ENCODE results near the gene PTPRD.
"Not testable (repeated sequence)": the region's sequence is repeated elsewhere in the genome, so short reads cannot be mapped to it uniquely, and the experiment has no call there.

PTPRD gene

GRCh38 chr9:10479172-10479571 lies 133.6 kb downstream of the PTPRD start:
- no peak for DNase-seq

DNA sequence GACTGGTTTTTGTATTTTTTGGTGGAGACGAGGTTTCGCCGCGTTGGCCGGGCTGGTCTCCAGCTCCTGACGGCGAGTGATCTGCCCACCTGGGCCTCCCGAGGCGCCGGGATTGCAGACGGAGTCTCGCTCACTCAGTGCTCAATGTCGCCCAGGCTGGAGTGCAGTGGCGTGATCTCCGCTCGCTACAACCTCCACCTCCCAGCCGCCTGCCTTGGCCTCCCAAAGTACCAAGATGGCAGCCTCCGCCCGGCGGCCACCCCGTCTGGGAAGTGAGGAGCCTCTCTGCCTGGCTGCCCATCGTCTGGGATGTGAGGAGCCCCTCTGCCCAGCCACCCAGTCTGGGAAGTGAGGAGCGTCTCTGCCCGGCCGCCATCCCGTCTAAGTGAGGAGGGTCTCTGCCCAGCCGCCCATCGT lies 163.6 kb downstream of the PTPRD start:
- DNase-seq: not testable (repeated sequence)

DNA sequence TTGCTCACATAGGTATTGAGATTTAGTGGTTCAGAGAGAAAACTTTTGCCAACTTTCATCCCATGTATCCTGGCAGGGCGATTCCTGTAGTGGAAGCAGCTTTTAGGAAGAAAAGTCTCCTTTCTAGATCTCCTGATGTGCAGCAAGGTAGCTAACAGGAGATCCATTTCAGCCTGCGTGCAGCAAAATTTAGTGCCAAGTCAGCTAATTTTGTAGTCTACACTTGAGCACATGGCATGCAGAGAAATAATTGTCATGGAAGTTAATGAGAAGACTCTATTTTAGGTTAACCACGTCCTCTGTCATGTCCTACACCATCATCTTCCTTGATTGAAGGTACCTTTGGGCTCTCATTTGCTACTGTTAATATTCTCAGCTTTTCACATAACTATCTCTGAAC lies 165.8 kb downstream of the PTPRD start:
- DNase-seq: no peak

DNA sequence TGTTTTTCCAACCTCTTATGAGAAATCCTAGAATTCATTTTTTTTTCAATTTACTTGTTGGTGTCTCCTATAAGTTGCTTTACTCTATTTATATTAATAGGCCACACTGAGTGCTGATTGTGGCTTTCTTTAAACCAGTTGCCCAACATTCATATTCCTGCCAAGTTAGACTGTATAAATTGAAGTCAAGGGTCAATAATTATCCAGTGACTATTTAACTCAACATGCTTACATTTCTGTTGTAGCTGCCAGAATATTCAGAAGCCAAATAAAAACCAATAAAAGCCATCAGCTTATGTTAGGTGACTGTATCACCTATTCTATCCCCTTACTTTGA lies 169.0 kb downstream of the PTPRD start:
- DNase-seq: no peak

DNA sequence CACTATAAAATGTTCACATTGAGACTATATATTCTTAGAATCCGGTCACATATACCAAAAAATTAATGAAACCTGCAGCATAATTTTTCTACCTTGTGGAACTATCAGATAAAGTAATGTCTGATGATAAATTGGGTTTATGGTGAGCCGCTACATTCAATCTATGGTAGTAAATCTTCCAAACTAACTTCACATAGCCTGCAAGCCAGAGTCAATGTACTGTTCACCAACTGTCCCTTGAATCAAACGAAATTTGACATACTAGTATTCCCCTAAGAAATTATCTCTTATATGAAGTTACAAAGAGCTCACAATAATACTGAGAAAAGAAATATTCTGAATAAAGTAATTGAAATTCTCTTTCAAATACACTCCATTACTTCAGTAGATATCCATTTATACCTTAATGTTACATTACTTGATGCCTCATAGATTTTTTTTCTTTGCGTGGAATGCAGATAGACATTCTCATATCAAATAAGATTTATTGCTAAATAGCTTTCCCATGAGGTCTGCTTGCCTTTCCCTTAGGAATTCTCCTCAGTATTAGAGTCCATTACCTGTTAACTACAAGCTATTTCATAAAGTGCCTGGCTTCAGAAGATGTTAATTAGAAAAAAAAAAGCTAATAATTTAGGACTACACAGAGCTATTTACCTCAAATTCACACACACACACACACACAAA lies 169.5 kb downstream of the PTPRD start:
- no peak for DNase-seq

DNA sequence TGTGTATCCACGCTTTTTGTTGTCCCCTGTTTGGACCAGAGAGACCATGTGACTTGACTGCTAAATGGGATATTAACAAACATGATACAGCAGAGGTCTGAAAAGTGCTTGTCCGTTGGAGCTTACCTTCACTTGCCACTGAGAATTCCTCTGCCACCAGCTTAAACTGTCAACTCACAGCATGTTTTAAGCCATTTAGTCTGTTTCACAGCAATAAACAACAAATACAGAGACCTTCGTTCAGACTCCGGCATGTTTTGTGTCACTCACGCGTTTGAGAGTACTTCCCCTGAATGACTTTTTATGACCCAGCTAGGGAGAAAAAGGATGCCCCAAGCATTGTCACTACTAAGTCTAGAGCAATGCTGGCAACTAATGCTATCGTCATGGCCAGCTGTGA lies 173.8 kb downstream of the PTPRD start:
- no peak for DNase-seq

GRCh38 chr9:10436756-10437155 lies 176.0 kb downstream of the PTPRD start:
- DNase-seq: no peak

- DNase-seq: no peak
Observed at GRCh38 chr9:10434412-10434811, 178.4 kb downstream of the PTPRD start.

GRCh38 chr9:10411272-10411671 lies 201.5 kb downstream of the PTPRD start:
- DNase-seq: no peak

DNA sequence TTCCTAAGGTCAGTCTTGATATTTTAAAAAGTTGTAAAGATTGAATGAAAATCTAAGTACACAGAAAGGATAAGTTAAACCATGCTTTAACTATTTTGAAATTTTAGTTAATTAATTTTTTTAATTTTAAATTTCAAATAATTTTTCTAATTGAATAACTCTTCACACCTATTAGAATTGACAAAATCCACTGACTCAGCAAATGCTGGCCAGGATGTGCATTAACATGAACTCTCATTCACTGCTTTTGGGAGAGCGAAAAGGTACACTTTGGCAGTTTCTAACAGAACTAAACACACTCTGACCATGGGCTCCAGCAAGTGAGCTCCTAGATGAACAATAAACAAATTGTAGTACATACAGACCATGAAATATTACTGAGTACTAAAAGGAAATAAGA lies 209.5 kb downstream of the PTPRD start:
- DNase-seq: no peak

- no peak for DNase-seq
Observed at GRCh38 chr9:10396615-10397014, 216.2 kb downstream of the PTPRD start.

DNA sequence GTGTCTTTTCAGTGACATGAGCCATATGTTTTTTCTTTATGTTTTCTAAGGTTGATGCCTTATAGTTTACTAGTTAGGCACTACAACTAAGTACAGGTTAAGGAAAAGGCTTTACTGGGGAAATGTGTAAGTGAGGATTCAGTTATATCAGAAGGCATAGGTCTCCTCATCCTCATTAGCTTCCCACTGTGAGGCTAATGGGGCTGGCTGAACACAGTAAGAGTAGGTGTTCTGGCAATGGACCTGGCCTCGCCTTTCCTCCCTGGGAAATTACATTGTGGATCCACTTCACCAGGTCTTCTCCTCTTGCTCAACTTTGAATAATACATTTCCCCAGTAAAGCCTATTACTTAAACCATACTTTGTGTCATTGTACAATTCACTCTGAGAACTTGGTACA lies 225.5 kb downstream of the PTPRD start:
- no peak for DNase-seq

- no peak for DNase-seq
Observed at GRCh38 chr9:10371824-10372223, 241.0 kb downstream of the PTPRD start.

GRCh38 chr9:10366171-10366779 lies 246.5 kb downstream of the PTPRD start:
- DNase-seq: peak in 1 of 56 donors; percentile 7

- no peak for DNase-seq
Observed at GRCh38 chr9:10354591-10354990, 258.2 kb downstream of the PTPRD start.

GRCh38 chr9:10345621-10346020 lies 267.2 kb downstream of the PTPRD start:
- DNase-seq: not testable (repeated sequence)

DNA sequence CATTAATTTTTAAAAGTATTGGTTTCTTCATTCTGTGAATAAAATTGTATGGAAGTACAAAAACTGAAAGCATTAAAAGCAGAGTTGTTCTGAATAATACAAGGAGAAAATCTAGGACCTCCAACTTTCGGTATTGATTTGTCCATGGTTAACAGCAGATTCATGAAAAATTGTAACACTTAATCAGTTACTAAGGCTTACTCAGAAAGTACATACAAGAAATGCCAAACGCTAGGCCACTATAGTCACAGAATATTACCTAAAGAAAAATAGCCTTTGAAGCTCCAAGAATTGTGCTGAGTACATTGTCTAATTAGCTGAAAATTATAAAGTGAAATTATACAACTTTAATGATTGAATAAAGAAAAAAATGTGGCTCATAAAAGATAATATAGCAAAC lies 271.7 kb downstream of the PTPRD start:
- no peak for DNase-seq

- no peak for DNase-seq
Observed at GRCh38 chr9:10339152-10339551, 273.6 kb downstream of the PTPRD start.

DNA sequence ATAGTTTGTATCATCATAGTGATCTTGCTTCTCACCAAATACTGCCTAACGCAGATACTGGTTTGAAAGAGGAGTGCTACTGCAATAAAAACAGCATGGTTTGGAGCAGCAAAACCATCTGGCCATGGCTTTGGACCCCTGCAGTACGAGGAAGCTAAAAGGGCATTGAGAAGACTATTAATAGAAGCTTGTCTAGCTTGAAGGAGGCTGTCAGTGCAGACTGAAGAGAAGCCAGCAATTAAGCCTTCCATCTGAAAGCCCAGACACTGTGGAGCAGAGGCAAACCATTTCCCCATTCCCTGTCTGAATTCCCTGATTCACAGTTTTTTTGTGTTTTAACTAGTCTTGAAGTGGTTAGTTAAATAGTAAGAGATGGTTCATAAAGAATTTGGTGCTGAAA lies 281.6 kb downstream of the PTPRD start:
- no peak for DNase-seq

DNA sequence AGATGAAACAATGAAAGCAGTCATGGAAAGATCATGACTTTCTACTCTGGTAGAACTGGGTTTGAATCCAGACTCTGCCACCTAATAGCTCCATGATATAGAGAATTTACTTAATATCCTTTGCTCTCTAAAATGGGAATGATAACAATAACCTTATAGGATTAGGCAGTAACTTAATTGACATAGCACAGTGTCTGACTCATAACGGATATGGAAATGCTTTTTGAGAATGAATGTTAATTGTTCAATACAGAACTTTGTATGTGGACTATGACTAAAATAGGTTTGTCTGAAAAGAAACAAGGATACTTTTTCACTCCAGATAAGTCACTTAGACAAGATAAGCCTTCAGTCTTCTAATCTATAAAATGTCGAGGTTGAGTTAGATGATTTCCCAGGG lies 330.7 kb downstream of the PTPRD start:
- no peak for DNase-seq

DNA sequence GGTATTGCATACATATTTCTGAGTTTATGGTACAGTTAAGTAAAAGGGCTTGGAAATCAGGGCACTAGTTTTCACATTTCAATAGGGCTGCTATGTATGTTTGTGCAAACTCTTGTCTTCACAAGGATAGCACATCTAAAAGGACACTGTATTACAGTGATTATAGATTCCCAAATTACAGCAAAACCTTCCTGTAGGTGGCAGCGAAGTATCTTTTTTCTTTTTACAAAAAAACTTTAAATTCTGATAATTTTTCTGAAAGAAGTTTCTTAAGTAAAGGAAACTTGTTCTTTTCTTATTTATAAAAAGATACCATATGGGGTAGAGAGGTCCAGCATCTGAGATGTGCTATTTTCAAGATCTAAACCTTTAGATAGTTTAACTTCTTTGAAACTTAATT lies 337.8 kb downstream of the PTPRD start:
- no peak for DNase-seq

DNA sequence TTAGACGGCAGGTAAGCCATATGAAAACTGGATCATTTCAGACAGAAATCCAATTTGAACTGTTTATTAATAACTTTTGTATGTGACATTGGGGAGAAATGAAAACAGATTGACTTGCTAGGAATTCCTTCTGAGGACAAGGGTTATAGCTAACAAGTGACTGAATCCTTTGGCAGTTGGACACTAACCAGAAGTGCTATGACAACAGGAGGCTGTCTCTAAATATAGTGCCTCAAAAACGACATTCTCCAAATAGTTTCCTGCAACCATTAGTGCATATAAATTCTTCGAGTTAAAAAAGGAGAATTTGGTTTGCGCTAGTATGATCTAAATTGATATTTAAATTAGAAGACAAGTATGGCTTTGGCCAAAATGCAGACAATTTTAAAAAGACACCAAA lies 338.6 kb downstream of the PTPRD start:
- DNase-seq: no peak

GRCh38 chr9:10272830-10273229 lies 340.0 kb downstream of the PTPRD start:
- no peak for DNase-seq

Data from nucleus accumbens (tissue), 56 donors.